ENCODE data around the gene KLHL29. TPM values are rescaled to one million over a fixed set of nuclear protein-coding genes. Genes with fewer than 3 reads are reported as not detected.

KLHL29 gene
- total RNA-seq, 2 donors from 2014 or later: 1.0 to 2.4 TPM

DNA sequence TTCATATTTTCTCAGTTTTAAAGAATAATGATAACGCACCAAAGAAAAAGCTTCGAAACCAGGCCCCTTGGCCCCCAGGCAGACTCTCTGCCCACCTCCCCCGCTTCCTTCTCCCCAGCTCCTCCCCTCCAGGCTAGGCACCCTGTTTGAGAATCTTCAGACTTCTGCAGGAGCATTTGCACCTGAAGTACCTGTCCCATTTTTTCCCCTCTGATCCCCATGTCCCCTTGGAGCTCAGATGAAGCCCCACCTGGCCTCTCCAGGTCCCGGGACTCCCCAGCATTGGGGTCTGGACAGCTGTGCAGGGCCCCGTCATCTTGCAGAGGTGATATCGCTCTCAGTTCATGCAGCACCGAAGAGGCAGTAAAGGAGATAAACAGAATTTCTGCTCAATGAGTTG lies 35.5 kb upstream of the KLHL29 start:
- Histone ChIP-seq H3K36me3 (ENCODE audit: control insufficient read depth, insufficient read depth, low read length) (no peaks in the 10 kb centered on the region), H3K4me1 (ENCODE audit: control insufficient read depth, insufficient read depth, low read length) (no peaks in the 10 kb centered on the region), H3K27me3 (ENCODE audit: control insufficient read depth, insufficient read depth, low read length, poor library complexity, severe bottlenecking) (peaks cover 8% of the 10 kb centered on the region), H3K27ac (ENCODE audit: low read depth, low read length) (no peak overlapping the region), H3K4me3 (ENCODE audit: low read length) (no peak overlapping the region), H3K9ac (ENCODE audit: extremely low read depth, low read length, poor library complexity, severe bottlenecking) (no peak overlapping the region), H3K9me3 (ENCODE audit: control insufficient read depth, low read length) (no peaks in the 10 kb centered on the region)
- TF ChIP-seq CTCF (conservative IDR thresholded peaks at IDR 0.05): no peak
- H3K27me3 Mint-ChIP-seq (ENCODE audit: insufficient read depth): peaks cover 22% of the 10 kb centered on the region
- DNase-seq: no peak
- no peaks in the 10 kb centered on the region for H3K36me3 Mint-ChIP-seq (ENCODE audit: low read depth)
- 91 to 93% methylated on average over 5 to 7 of the region's 7 CpGs for WGBS, 2 experiments (ENCODE audit: insufficient coverage in 1 of 2, insufficient read length in 1 of 2)
- H3K4me1 Mint-ChIP-seq: no peaks in the 10 kb centered on the region
- no peak overlapping the region for H3K27ac Mint-ChIP-seq
- no peaks in the 10 kb centered on the region for H3K9me3 Mint-ChIP-seq
- H3K4me3 Mint-ChIP-seq: no peak overlapping the region

- 93% methylated on average over 12 to 16 of the region's 16 CpGs for WGBS, 2 experiments (ENCODE audit: insufficient coverage in 1 of 2, insufficient read length in 1 of 2)
- H3K36me3 Mint-ChIP-seq (ENCODE audit: low read depth): no peaks in the 10 kb centered on the region
- H3K4me1 ChIP-seq (ENCODE audit: control insufficient read depth, insufficient read depth, low read length): no peaks in the 10 kb centered on the region
Observed at GRCh38 chr2:23350041-23350791, 34.8 kb upstream of the KLHL29 start.

DNA sequence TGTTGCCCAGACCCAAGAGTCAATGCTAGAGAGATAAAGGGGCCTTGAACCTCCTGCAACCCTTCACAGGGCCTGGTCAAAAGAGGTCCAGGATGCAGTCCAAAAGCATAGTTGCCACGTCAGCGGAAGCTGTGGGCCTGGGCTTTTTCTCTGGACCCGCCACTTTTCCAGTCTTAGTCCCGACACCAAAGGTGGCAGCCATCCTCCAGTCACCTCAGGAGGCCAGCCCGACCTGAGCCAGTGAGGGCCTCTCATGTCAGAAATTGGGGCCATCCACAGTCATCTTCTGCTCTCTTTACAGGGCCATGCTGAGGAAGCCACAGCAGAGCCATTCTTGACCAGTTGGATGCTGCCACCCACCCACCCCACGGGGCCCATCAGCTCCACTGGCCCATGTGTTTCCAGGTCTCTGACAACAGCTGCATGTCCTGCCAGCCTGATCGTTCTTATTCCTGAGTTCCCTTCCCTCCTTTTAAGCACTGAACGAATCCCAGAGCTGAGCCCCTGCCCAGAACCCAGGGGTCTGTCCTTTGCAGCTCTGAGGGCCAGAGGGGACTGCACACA lies 34.1 kb upstream of the KLHL29 start:
- no peak overlapping the region for H3K4me3 ChIP-seq (ENCODE audit: low read length)
- Mint-ChIP-seq H3K9me3 (no peaks in the 10 kb centered on the region), H3K27ac (no peak overlapping the region), H3K4me1 (no peaks in the 10 kb centered on the region), H3K36me3 (ENCODE audit: low read depth) (no peaks in the 10 kb centered on the region), H3K4me3 (no peak overlapping the region), H3K27me3 (ENCODE audit: insufficient read depth) (peaks cover 19% of the 10 kb centered on the region)
- H3K4me1 ChIP-seq (ENCODE audit: control insufficient read depth, insufficient read depth, low read length): no peaks in the 10 kb centered on the region
- DNase-seq: peak; percentile 40
- 94 to 97% methylated on average over 6 to 8 of the region's 8 CpGs for WGBS, 2 experiments (ENCODE audit: insufficient coverage in 1 of 2, insufficient read length in 1 of 2)
- peaks cover 8% of the 10 kb centered on the region for H3K27me3 ChIP-seq (ENCODE audit: control insufficient read depth, insufficient read depth, low read length, poor library complexity, severe bottlenecking)
- H3K36me3 ChIP-seq (ENCODE audit: control insufficient read depth, insufficient read depth, low read length): no peaks in the 10 kb centered on the region
- no peak overlapping the region for H3K27ac ChIP-seq (ENCODE audit: low read depth, low read length)
- TF ChIP-seq CTCF (conservative IDR thresholded peaks at IDR 0.05): no peak
- H3K9ac ChIP-seq (ENCODE audit: extremely low read depth, low read length, poor library complexity, severe bottlenecking): no peak overlapping the region
- H3K9me3 ChIP-seq (ENCODE audit: control insufficient read depth, low read length): no peaks in the 10 kb centered on the region

More at GRCh38 chr2:23350041-23350791, 34.8 kb upstream of the KLHL29 start:
- H3K27me3 Mint-ChIP-seq (ENCODE audit: insufficient read depth): peaks cover 22% of the 10 kb centered on the region
- no peak overlapping the region for H3K27ac ChIP-seq (ENCODE audit: low read depth, low read length)
- no peak overlapping the region for H3K4me3 ChIP-seq (ENCODE audit: low read length)
- peak; percentile 31 for DNase-seq
- H3K36me3 ChIP-seq (ENCODE audit: control insufficient read depth, insufficient read depth, low read length): no peaks in the 10 kb centered on the region
- H3K9me3 Mint-ChIP-seq: no peaks in the 10 kb centered on the region
- no peak overlapping the region for H3K4me3 Mint-ChIP-seq
- TF ChIP-seq CTCF (conservative IDR thresholded peaks at IDR 0.05): no peak
- no peaks in the 10 kb centered on the region for H3K9me3 ChIP-seq (ENCODE audit: control insufficient read depth, low read length)
- H3K27me3 ChIP-seq (ENCODE audit: control insufficient read depth, insufficient read depth, low read length, poor library complexity, severe bottlenecking): peaks cover 8% of the 10 kb centered on the region
- no peak overlapping the region for H3K27ac Mint-ChIP-seq
- no peak overlapping the region for H3K9ac ChIP-seq (ENCODE audit: extremely low read depth, low read length, poor library complexity, severe bottlenecking)
- no peaks in the 10 kb centered on the region for H3K4me1 Mint-ChIP-seq

Measured in endodermal cell (in vitro differentiated cells).